Measurements from ENCODE around the gene DNAH3.
"Not testable (repeated sequence)": the region's sequence is repeated elsewhere in the genome, so short reads cannot be mapped to it uniquely, and the experiment has no call there.

Gene DNAH3

GRCh38 chr16:21169249-21169981 lies 18.8 kb upstream of the DNAH3 start:
- DNase-seq (ENCODE audit: low read depth): no peak

- DNase-seq (ENCODE audit: low read depth): no peak
Observed at GRCh38 chr16:21167929-21168602, 17.4 kb upstream of the DNAH3 start.

- DNase-seq (ENCODE audit: low read depth): no peak
Observed at GRCh38 chr16:21167360-21167759, 16.7 kb upstream of the DNAH3 start.

DNA sequence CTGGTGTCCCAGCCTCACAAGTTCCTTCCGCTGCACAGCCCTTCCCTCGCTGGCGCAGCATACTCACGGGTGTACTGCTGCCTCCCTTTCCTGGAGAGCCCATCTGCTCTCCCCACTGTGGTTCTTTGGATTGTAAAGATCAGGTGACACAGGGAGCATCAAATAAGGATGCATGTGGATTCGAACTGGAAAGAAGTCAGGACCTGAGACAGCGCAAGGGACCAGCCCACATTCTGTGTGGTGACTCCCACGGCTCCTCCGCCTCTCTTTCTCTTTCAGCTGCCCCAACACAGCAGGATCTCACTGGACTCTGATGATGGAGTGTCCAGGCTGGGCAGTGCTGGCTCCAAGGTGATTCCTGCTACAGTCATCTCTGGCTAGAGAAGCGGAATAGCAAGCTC lies 15.9 kb upstream of the DNAH3 start:
- no peak for DNase-seq (ENCODE audit: low read depth)

- DNase-seq (ENCODE audit: low read depth): no peak
Observed at GRCh38 chr16:21164521-21165168, 14.0 kb upstream of the DNAH3 start.

- no peak for DNase-seq (ENCODE audit: low read depth)
Observed at GRCh38 chr16:21163576-21163975, 12.9 kb upstream of the DNAH3 start.

DNA sequence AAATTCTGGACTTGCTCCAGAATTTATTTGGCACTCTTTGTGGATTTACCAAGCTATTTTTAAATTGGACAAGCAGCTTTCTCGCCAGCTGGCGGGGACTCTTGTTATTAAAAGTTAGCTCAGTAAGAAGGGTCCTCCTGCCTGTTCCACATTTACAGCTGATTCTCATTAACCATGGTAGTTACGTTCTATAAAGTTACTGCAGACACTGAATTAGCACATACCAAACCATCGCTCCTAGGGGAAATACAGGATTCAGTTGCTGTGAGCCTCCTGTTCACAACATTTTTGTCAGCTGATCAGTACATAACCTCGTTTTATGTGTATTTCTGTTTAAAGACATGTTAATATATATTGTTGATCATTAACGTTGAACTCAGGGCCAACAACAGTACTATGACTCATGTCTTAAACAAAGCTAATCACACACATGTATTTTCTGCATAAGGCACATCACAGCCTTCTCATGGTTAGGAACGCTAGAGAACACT lies 12.1 kb upstream of the DNAH3 start:
- DNase-seq (ENCODE audit: low read depth): no peak

DNA sequence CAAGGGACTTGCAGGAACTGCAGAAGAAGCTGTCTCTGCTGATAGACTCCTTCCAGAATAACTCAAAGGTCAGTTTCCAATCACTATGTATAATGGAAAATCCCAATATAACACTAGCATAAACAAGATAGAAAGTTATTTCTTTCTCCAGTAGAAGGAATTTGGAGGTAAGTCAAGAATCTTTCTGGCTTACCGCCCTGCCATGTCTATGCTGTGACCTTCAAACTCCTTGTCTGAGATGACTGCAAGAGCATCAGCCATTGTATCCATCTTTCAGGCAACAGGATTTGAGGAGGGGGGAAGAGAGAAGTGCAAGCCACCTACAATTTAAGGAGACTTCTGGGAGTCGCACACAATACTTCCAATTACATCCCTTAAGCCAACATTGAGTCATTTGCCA lies 10.6 kb upstream of the DNAH3 start:
- no peak for DNase-seq (ENCODE audit: low read depth)

DNA sequence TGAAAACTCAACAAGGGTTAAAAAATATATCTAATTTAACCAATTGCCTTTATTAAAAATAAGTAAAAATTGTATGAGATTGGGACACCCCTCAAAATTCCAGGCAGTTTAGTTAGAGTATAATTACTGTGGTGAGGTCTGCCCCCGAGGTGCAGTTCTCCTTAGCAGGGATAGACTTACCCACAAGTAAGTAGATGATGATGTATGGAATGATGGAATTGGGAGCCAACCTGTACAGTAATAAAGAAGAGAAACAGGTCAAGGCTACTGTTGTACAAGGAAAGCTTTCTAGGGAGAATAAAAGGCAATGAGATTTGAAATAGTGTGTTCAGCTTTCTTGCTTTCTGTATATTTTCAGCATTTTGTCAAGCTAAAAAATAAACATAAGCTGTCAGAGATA lies 9.6 kb upstream of the DNAH3 start:
- no peak for DNase-seq (ENCODE audit: low read depth)

GRCh38 chr16:21159281-21159951 lies 8.8 kb upstream of the DNAH3 start:
- DNase-seq (ENCODE audit: low read depth): no peak

DNA sequence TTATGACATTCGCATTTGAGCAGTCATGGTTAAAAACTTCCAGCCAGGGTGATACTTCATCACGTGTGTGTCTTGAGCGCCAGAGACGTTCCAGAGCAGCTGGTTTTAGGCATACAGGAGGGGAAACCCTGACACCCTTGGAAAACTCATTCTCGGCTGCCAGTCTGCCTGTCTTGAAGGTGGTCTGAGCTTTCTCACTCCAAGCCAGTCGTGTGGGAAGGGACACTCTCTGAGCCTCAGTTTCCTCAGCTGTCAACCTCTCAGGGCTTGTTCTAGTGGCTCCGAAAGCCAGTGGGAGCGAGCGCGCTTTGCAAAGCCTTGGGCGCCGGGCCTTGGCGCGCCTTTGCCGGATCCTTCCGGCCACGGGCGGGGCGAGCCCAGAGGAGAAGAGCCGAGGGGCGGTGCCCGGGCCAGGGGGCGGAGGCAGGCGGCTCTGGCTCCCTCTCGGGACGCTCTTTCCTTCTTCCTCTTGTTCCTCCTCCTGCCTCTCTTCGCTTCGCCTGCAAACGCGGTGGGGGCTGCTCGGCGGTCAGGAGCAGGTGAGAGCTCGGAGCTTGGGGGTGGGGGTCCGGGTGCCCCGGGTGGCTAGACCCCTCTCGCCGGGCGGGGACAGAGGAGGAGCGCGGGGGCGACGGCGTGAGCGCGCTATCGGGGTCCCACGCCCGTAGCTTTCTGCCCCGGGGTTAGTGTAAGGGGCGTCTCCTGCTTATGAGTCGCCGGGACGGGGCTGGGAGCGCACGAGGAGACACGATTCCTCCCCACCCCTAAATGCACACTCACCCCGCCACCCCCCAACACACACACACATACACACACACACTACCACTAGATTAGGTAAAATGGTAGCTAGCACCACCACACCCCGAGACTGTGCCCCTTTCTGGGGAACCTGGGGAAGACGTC lies 7.8 kb upstream of the DNAH3 start, which contains the start of gene LDAF1:
TSS of gene LDAF1 (plus strand) at position 467 of the 903 bp plus-strand sequence. CDS start 2,509 bp downstream, outside the sequence.
- peak; percentile 56 for DNase-seq (ENCODE audit: low read depth)

DNA sequence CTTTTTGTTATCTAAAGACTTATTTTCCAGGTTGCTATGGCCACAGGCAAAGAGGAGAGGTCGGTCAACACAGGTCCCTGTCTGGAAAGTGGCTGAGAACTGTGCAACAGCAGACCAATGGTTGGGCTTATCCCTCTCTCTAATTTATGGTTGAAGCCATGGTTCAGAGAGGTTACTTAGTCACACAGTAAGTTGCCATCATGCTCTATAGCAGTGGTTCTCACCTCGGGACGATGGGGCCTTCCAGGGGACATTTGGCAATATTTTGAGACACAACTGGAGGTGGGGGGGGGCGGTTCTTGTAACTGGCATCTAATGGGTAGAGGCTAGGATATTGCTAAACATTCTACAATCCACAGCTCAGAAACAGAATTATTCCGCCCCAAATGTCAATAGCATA lies 7.0 kb upstream of the DNAH3 start:
- no peak for DNase-seq (ENCODE audit: low read depth)

DNA sequence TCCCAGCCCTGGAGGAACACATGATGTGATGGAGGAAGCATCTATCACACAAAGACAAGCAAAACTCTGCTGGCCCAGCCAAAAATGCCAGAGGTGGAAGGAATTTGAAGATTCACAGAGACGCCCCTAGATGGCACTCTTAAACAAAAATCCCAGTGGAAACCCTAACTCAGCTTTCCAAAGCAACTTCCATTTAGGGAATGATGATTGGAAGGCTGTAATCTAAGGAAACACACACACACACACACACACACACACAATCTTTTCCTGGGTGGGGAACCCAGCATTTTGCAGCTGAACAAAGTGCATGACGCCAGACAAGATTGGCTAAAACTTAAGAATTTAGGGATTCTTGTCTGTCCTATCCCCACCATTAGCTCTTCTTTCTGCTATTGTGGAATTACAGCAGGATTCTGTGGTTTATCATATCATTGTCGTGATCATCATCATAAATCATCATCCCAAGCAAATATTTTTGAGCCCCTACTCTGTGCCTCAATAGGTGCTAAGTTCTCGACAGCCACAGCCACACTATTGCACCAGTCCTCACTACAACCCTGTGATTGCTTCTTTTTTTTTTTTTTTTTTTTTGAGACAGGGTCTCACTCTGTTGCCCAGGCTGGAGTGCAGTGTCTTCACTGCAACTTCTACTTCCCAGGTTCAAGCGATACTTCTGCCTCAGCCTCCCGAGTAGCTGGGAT lies 6.3 kb upstream of the DNAH3 start:
- DNase-seq (ENCODE audit: low read depth): no peak

- not testable (repeated sequence) for DNase-seq (ENCODE audit: low read depth)
Observed at GRCh38 chr16:21156011-21156410, 5.4 kb upstream of the DNAH3 start.

DNA sequence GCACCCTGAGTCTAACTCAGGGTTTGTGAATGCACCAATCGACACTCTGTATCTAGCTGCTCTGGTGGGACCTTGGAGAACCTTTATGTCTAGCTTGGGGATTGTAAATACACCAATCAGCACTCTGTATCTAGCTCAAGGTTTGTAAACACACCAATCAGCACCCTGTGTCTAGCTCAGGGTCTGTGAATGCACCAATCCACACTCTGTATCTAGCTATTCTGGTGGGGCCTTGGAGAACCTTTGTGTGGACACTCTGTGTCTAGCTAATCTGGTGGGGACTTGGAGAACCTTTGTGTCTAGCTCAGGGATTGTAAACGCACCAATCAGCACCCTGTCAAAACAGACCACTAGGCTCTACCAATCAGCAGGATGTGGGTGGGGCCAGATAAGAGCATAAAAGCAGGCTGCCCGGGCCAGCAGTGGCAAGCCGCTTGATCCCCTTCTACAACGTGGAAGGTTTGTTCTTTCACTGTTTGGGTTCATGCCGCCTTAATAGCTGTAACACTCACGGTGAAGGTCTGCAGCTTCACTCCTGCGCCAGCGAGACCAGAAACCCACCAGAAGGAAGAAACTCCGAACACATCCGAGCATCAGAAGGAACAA lies 2.6 kb upstream of the DNAH3 start:
- DNase-seq (ENCODE audit: low read depth): not testable (repeated sequence)

DNA sequence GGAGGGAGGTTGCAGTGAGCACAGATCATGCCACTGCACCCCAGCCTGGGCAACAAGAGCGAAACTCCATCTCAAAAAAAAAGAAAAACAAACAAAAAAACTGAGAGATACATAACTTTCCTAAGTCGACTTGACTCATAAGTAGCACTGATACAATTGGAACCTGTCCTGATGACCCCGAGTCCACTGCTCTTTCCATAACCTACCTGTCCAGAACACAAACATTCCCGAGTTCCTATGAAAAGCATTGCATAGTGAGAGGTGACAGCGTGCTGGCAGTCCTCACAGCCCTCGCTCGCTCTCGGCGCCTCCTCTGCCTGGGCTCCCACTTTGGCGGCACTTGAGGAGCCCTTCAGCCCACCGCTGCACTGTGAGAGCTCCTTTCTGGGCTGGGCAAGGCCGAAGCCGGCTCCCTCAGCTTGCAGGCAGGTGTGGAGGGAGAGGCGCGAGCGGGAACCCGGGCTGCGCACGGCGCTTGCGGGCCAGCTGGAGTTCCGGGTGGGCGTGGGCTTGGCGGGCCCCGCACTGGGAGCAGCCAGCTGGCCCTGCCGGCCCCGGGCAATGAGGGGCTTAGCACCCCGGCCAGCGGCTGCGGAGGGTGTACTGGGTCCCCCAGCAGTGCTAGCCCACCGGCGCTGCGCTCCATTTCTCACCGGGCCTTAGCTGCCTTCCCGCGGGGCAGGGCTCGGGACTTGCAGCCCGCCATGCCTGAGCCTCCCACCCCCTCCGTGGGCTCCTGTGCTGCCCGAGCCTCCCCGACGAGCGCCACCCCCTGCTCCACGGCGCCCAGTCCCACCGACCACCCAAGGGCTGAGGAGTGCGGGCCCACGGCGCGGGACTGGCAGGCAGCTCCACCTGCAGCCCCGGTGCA lies 1.7 kb upstream of the DNAH3 start:
- DNase-seq (ENCODE audit: low read depth): not testable (repeated sequence)

DNA sequence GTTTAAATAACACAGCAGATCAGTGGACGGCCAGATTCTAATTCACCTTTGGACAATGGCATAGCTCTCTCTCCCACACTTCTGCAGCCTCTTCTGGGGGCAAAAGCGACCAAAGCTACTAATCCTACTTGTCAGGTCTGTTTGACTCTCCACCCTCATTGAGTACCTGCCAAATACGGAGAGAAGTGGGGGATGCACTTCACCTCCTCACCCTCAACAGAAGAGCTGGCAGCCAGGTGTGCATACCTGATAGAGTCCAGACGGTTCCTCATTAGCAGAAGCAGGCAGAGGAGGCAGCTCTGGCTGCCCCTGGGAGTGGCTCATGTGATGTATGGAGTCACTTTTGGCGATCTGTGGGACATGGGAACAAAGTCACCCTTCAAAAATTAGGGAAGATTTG lies 4.9 kb downstream of the DNAH3 start:
- DNase-seq (ENCODE audit: low read depth): no peak

GRCh38 chr16:21134053-21134452 lies 16.6 kb downstream of the DNAH3 start:
- DNase-seq (ENCODE audit: low read depth): no peak

DNA sequence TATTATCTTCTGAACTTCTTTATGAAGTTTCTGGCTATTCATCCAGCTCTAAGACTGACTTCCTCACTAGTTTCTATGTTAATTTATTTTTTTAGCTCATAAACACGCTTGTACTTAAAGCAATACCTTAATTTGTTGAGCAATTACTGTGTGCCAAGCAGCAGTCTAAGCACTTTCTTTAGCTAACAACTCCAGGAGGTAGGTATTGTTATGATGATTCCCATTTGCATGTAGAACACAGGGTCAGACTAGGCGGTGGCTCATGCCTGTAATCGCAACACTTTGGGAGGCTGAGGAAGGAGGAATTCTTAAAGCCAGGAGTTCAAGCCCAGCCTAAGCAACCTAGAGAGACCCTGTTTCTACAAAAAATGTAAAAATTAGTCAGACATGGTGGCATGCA lies 19.8 kb downstream of the DNAH3 start:
- DNase-seq (ENCODE audit: low read depth): no peak
